Measurements from ENCODE around the gene EVC2.

The EVC2 gene

GRCh38 chr4:5750946-5751665, 42.7 kb upstream of the EVC2 start:
- Histone ChIP-seq H3K9ac (ENCODE audit: insufficient read length, low read depth) (peak overlapping the region; percentile 33), H3K4me1 (ENCODE audit: insufficient read depth, insufficient read length) (peaks cover 17% of the 10 kb centered on the region), H3K4me3 (ENCODE audit: insufficient read length, low read depth) (no peak overlapping the region), H3K36me3 (ENCODE audit: insufficient read depth, insufficient read length, low read length) (peaks cover 75% of the 10 kb centered on the region), H3K27me3 (ENCODE audit: insufficient read depth, insufficient read length) (no peaks in the 10 kb centered on the region), H3K9me3 (ENCODE audit: insufficient read depth, low read length) (no peaks in the 10 kb centered on the region)
- no peak for TF ChIP-seq ZNF274 (IDR thresholded peaks at IDR 0.05; ENCODE audit: low read depth, low read length)
- no peak for TF ChIP-seq SUZ12 (IDR thresholded peaks at IDR 0.05; ENCODE audit: extremely low read depth, insufficient read depth, insufficient read length)
- TF ChIP-seq YY1 (IDR thresholded peaks at IDR 0.05; ENCODE audit: insufficient read depth, insufficient read length): no peak
- no peak for DNase-seq (ENCODE audit: low read depth, low spot score)

- peaks cover 17% of the 10 kb centered on the region for H3K4me1 ChIP-seq (ENCODE audit: insufficient read depth, insufficient read length)
- no peaks in the 10 kb centered on the region for H3K27me3 ChIP-seq (ENCODE audit: insufficient read depth, insufficient read length)
- TF ChIP-seq YY1 (IDR thresholded peaks at IDR 0.05; ENCODE audit: insufficient read depth, insufficient read length): no peak
- TF ChIP-seq ZNF274 (IDR thresholded peaks at IDR 0.05; ENCODE audit: low read depth, low read length): no peak
- TF ChIP-seq SUZ12 (IDR thresholded peaks at IDR 0.05; ENCODE audit: extremely low read depth, insufficient read depth, insufficient read length): no peak
- H3K9ac ChIP-seq (ENCODE audit: insufficient read length, low read depth): no peak overlapping the region
- H3K4me3 ChIP-seq (ENCODE audit: insufficient read length, low read depth): no peak overlapping the region
- no peak for DNase-seq (ENCODE audit: low read depth, low spot score)
- no peaks in the 10 kb centered on the region for H3K9me3 ChIP-seq (ENCODE audit: insufficient read depth, low read length)
- H3K36me3 ChIP-seq (ENCODE audit: insufficient read depth, insufficient read length, low read length): peaks cover 75% of the 10 kb centered on the region
Measured at GRCh38 chr4:5750052-5750945, 41.9 kb upstream of the EVC2 start.

- DNase-seq (ENCODE audit: low read depth, low spot score): no peak
- Histone ChIP-seq H3K4me1 (ENCODE audit: insufficient read depth, insufficient read length) (peaks cover 17% of the 10 kb centered on the region), H3K9ac (ENCODE audit: insufficient read length, low read depth) (peak overlapping the region; percentile 24)
Measured at GRCh38 chr4:5749568-5749967, 41.2 kb upstream of the EVC2 start.

GRCh38 chr4:5747738-5748375, 39.5 kb upstream of the EVC2 start:
- H3K9me3 ChIP-seq (ENCODE audit: insufficient read depth, low read length): peaks cover 8% of the 10 kb centered on the region; the same call in 1 of the 2 replicates
- peaks cover 74% of the 10 kb centered on the region for H3K36me3 ChIP-seq (ENCODE audit: insufficient read depth, insufficient read length, low read length)
- no peak for DNase-seq (ENCODE audit: low read depth, low spot score)

More at GRCh38 chr4:5749568-5749967, 41.2 kb upstream of the EVC2 start:
- TF ChIP-seq YY1 (IDR thresholded peaks at IDR 0.05; ENCODE audit: insufficient read depth, insufficient read length): no peak
- TF ChIP-seq SUZ12 (IDR thresholded peaks at IDR 0.05; ENCODE audit: extremely low read depth, insufficient read depth, insufficient read length): no peak
- TF ChIP-seq ZNF274 (IDR thresholded peaks at IDR 0.05; ENCODE audit: low read depth, low read length): no peak
- no peak overlapping the region for H3K4me3 ChIP-seq (ENCODE audit: insufficient read length, low read depth)
- peaks cover 74% of the 10 kb centered on the region for H3K36me3 ChIP-seq (ENCODE audit: insufficient read depth, insufficient read length, low read length)
- no peaks in the 10 kb centered on the region for H3K9me3 ChIP-seq (ENCODE audit: insufficient read depth, low read length)
- H3K27me3 ChIP-seq (ENCODE audit: insufficient read depth, insufficient read length): no peaks in the 10 kb centered on the region

GRCh38 chr4:5746829-5747737, 38.7 kb upstream of the EVC2 start:
- peaks cover 77% of the 10 kb centered on the region for H3K36me3 ChIP-seq (ENCODE audit: insufficient read depth, insufficient read length, low read length)
- H3K9ac ChIP-seq (ENCODE audit: insufficient read length, low read depth): no peak overlapping the region
- H3K27me3 ChIP-seq (ENCODE audit: insufficient read depth, insufficient read length): no peaks in the 10 kb centered on the region
- TF ChIP-seq ZNF274 (IDR thresholded peaks at IDR 0.05; ENCODE audit: low read depth, low read length): no peak
- TF ChIP-seq SUZ12 (IDR thresholded peaks at IDR 0.05; ENCODE audit: extremely low read depth, insufficient read depth, insufficient read length): no peak
- TF ChIP-seq YY1 (IDR thresholded peaks at IDR 0.05; ENCODE audit: insufficient read depth, insufficient read length): no peak
- H3K4me1 ChIP-seq (ENCODE audit: insufficient read depth, insufficient read length): peaks cover 9% of the 10 kb centered on the region
- no peak for DNase-seq (ENCODE audit: low read depth, low spot score)
- peaks cover 15% of the 10 kb centered on the region; the same call in 1 of the 2 replicates for H3K9me3 ChIP-seq (ENCODE audit: insufficient read depth, low read length)
- H3K4me3 ChIP-seq (ENCODE audit: insufficient read length, low read depth): no peak overlapping the region

More at GRCh38 chr4:5747738-5748375, 39.5 kb upstream of the EVC2 start:
- peaks cover 14% of the 10 kb centered on the region for H3K4me1 ChIP-seq (ENCODE audit: insufficient read depth, insufficient read length)
- H3K27me3 ChIP-seq (ENCODE audit: insufficient read depth, insufficient read length): no peaks in the 10 kb centered on the region
- no peak overlapping the region for H3K4me3 ChIP-seq (ENCODE audit: insufficient read length, low read depth)
- TF ChIP-seq ZNF274 (IDR thresholded peaks at IDR 0.05; ENCODE audit: low read depth, low read length) (no peak), SUZ12 (IDR thresholded peaks at IDR 0.05; ENCODE audit: extremely low read depth, insufficient read depth, insufficient read length) (no peak), YY1 (IDR thresholded peaks at IDR 0.05; ENCODE audit: insufficient read depth, insufficient read length) (no peak)
- H3K9ac ChIP-seq (ENCODE audit: insufficient read length, low read depth): no peak overlapping the region

- Histone ChIP-seq H3K4me1 (ENCODE audit: insufficient read depth, insufficient read length) (peaks cover 1% of the 10 kb centered on the region), H3K9me3 (ENCODE audit: insufficient read depth, low read length) (peaks cover 15% of the 10 kb centered on the region; the same call in 1 of the 2 replicates), H3K4me3 (ENCODE audit: insufficient read length, low read depth) (no peak overlapping the region), H3K9ac (ENCODE audit: insufficient read length, low read depth) (no peak overlapping the region), H3K36me3 (ENCODE audit: insufficient read depth, insufficient read length, low read length) (peaks cover 80% of the 10 kb centered on the region), H3K27me3 (ENCODE audit: insufficient read depth, insufficient read length) (no peaks in the 10 kb centered on the region)
- DNase-seq (ENCODE audit: low read depth, low spot score): no peak
- TF ChIP-seq SUZ12 (IDR thresholded peaks at IDR 0.05; ENCODE audit: extremely low read depth, insufficient read depth, insufficient read length) (no peak), ZNF274 (IDR thresholded peaks at IDR 0.05; ENCODE audit: low read depth, low read length) (no peak), YY1 (IDR thresholded peaks at IDR 0.05; ENCODE audit: insufficient read depth, insufficient read length) (no peak)
Measured at GRCh38 chr4:5746250-5746649, 37.9 kb upstream of the EVC2 start.
